ENCODE results near the gene APELA.
"Not testable (repeated sequence)": the region's sequence is repeated elsewhere in the genome, so short reads cannot be mapped to it uniquely, and the experiment has no call there.

APELA gene

GRCh38 chr4:164876700-164877324 is at the start of gene APELA:
Gene APELA (plus strand): TSS chr4:164877178. CDS start chr4:164877332, 154 bp downstream.
- no peak for DNase-seq (ENCODE audit: low read depth)

DNA sequence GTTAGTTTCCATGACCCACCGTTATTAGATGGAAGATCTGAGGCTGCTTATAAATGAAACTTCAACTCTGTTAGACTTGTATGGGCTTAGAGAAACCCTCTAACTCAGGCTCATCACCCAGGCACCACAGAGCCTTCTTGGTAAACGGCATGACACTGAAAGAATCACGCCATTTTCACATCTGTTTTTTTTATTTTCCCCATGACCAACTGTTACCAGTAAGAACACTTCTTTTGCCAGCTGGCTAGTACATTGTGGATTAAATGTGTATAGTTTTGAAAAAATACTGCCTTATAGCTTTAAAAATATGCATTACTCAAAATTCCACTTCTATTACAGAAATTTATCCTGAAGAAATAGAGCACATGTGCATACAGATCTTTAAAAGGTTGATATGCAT is 48.0 kb upstream of the APELA start:
- DNase-seq (ENCODE audit: low read depth): no peak

GRCh38 chr4:164846566-164846965 is 30.4 kb upstream of the APELA start:
- no peak for DNase-seq (ENCODE audit: low read depth)

GRCh38 chr4:164847016-164847415 is 30.0 kb upstream of the APELA start:
- DNase-seq (ENCODE audit: low read depth): no peak

DNA sequence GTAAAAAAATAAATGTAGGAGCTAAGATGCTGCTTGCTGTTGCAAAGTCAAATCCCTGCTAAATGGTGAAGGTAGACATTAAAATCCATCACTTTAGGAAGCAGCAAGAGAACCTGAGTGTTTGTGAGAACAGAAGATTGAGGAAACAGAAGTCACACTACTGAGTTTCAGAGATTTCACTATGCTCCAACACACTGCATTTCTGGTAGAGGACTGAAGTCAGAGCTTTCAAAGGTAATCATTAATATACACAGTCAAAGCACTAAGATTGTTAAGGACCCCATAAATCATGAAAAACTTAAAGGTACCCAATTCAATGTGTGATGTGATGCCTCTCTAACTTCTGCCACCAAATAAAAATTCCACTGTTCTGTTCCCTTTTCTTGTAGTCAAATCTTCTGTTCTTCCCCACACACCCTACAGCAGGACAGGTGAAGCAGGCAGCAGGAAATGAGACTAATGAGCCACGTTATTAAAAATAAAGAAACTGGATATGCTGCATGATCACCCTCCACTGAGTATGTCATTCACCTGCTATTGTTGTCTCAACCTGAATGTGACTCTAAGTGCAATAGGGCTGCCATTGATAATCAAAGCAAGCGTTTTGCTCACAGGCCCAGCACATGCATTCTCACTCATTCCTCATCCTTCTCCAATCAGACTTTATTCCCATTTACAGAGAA is 28.9 kb upstream of the APELA start:
- DNase-seq (ENCODE audit: low read depth): no peak

DNA sequence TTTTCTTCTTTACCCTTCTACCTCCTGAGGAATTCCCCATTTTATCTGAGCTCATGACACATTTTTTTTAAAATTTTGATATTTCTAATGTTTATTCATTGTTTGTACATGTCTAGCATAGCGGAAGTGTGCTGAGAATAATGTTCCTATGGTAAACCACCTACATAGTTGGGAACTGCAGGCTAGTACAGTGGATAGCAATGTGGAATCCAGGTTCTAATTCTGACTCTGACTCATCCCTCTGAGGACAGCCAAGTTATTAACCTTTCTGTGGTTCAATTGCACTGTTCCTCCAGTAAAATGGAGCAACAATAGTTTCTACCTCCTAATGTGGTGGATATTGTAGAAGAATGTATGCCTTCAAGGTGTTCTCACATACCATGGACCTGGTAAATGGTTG is 20.6 kb upstream of the APELA start:
- DNase-seq (ENCODE audit: low read depth): no peak

DNA sequence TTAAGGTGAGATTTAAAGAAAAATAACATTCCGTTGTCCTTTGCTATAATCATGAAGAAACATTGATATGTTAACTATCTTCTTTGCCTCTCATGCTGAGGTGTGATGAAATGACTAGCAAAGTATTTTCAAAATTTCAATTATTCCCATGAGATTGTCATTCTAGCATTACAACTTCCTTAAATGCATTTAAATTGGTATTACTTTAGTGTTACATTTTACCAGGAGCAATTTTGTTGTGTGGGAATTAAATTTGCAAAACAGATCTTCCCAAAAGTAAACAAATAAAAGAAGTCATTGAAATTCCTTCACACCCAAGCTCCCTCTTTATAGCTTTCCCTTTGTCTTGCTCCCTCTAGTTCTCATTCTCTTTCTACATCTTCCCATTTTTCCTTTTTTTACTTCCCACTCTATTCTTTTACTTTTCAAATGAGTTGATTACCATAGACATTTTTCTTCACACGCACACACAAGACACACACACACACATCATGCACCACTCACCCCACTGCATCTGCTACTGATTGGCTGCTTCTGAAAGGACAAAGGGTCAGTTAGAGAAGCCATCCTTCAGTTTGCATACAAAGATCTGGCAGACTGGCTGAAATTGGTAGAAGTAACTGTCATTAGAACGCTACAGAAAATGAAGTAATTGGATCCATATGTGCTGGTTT is 10.0 kb upstream of the APELA start:
- DNase-seq (ENCODE audit: low read depth): no peak

DNA sequence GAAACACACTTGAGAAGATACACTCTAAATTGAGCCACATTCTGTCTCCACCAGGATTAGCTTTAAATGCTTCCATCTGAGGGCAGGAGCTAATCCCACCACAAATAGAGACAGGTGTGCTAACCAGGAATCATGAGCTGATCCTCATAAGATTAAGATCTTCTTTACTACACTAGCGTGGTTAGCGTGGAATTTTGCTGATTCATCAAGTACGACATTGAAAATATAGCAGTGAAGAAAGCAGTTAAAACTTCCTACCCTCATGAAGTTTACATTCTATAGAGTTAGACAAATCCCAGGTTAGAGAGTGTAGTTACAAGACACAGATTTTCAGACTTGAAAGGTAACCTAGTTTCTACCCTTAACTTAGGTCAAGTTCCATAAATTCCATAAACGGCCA is 5.3 kb upstream of the APELA start:
- no peak for DNase-seq (ENCODE audit: low read depth)

GRCh38 chr4:164872481-164872880 is 4.5 kb upstream of the APELA start:
- DNase-seq (ENCODE audit: low read depth): no peak

DNA sequence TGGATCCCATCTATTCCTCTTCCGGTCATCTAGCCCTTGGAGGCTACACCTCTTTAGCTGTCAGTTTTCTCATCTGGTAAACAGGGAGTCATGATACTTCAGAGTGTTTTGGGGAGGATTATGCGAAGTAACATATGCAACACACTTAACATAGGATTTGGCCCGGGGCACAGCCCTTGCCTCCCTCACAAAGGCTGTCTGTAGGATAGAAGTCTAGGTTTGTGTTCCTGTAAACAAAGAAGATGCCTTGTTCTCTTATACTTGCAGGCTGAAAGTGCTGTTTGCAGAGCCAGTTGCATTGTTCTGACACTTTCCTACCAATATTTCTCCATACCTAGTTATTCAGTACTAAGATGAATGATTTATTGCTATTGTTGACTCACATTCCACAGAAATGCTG is 2.2 kb upstream of the APELA start:
- DNase-seq (ENCODE audit: low read depth): no peak

GRCh38 chr4:164880489-164881262 is 3.7 kb downstream of the APELA start:
- no peak for DNase-seq (ENCODE audit: low read depth)

GRCh38 chr4:164888096-164888715 is 11.2 kb downstream of the APELA start:
- DNase-seq (ENCODE audit: low read depth): no peak

GRCh38 chr4:164890691-164891090 is 13.7 kb downstream of the APELA start:
- no peak for DNase-seq (ENCODE audit: low read depth)

DNA sequence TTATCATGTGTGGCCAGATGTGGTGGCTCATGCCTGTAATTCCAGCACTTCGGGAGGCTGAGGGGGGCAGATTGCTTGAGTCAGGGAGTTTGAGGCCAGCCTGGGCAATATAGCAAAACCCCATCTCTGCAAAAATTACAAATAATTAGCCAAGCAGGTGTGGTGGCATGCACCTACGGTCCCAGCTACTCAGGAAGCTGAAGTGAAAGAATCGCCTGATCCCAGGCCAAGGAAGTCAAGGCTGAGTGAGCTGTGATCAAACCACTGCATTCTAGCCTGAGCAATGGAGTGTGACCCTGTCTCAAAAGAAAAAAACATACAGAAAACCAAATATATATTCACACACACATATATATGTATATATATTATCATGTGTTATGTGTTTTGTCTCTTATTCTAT is 15.0 kb downstream of the APELA start:
- DNase-seq (ENCODE audit: low read depth): no peak

DNA sequence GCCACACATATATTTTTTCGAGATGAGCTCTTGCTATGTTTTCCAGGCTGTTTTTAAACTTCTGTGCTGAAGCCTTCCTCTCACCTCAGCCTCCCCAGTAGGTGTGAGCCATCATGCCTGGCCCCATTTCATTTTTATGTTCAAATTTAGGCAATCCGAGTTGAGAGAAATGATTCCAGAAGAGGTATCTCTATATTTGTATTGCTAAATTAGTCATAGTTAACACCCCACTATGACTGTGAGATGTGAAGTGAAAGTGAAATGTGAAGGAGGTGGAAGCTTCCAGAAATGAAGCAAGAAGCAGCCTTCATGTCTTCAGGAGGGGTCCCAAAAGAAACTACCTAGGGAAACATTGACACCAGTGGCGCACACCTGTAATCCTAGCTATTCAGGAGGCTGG is 17.7 kb downstream of the APELA start:
- no peak for DNase-seq (ENCODE audit: low read depth)

- no peak for DNase-seq (ENCODE audit: low read depth)
These were observed 25.6 kb downstream of the APELA start for GRCh38 chr4:164902608-164903007.

GRCh38 chr4:164904336-164904735 is 27.4 kb downstream of the APELA start:
- no peak for DNase-seq (ENCODE audit: low read depth)

GRCh38 chr4:164904941-164905340 is 28.0 kb downstream of the APELA start:
- no peak for DNase-seq (ENCODE audit: low read depth)

DNA sequence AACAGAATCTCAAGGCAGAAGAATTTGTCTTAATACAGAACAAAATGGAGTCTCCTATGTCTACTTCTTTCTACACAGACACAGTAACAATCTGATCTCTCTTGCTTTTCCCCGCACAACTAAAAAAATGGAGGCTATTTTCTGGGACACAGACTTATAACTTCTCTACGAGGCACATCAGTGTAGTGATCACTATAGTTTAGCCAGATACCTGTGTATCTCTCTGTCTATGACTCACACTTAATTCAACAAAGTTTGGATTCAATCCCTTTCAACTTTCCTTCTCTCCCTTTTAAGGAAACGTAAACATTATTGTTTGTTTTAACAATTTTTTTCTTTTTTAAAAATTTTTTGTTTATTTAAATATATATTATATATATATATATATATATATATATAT is 29.4 kb downstream of the APELA start:
- DNase-seq (ENCODE audit: low read depth): no peak

- not testable (repeated sequence) for DNase-seq (ENCODE audit: low read depth)
These were observed 36.5 kb downstream of the APELA start for GRCh38 chr4:164913506-164913905.

- DNase-seq (ENCODE audit: low read depth): no peak
These were observed 42.0 kb downstream of the APELA start for GRCh38 chr4:164918956-164919355.

DNA sequence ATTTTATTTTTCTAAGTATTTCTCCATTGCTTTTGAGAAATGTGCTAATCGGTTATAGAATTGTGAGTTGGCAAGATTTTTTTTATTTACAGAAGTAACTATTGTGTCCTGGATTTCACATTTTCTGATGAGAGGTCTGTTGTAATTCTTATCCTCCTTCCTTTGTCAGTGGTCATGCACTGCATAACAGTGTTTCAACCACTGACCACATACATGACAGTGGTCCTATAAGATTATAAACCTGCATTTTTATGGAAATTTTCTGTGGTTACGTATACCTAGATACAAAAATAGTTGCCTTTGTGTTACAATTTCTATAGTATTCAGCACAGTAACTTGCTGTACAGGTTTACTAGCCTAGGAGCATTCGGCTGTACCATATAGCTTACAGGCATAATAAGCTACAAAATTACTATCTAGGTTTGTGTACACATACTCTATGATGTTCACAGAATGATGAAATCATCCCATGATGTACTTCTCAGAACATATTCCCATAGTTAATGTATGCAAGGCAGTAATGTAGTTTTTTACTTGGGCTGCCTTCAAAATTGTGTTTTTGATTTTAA is 47.8 kb downstream of the APELA start:
- no peak for DNase-seq (ENCODE audit: low read depth)

All from stimulated activated CD8-positive, alpha-beta memory T cell treated with anti-CD3 and anti-CD28 coated beads, Interleukin-15, amount 100 ng/mL, for 24 hours (primary cell).